NCI-H748 treated with DMSO at 0.1 percent for 48 hours (cell line): ENCODE results near the gene RAD51B.

Experiments used
- DNase-seq: peaks from one replicate; lab custom pipeline; 2025; lab: John Stamatoyannopoulos, UW

RAD51B gene

DNA sequence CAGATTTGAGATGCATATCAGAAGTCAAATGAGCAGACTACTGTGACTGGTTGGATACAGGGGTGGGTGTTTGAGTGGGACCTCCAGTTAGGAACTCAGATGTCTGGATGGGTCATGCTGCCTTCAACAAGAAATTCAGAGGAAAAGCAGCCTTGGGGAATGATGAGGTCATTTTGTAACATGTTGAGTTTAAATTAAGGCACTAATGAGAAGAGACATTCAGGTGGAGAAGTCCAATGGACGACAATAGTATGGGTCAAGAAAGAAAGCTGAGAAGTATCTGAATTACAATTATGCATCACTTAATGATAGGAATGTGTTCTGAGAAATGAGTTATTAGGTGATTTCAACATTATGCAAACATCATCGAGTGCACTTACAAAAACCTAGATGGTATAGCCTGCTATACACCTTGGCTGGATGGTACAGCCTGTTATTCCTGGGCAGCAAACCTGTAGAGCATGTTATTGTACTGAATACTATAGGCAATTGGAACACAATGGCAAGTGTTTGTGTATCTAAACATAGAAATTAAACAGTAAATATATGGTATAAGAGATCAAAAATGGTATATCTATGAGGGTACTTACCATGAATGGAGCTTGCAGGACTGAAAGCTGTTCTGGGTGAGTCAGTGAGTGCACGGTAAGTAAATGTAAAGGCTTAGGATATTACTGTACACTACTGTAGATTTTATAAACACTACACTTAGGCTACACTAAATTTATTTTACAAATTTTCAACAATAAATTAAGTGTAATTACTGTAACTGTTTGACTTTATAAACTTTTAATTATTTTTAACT lies 414.7 kb downstream of the RAD51B start:
- peak; percentile 85 for DNase-seq

DNA sequence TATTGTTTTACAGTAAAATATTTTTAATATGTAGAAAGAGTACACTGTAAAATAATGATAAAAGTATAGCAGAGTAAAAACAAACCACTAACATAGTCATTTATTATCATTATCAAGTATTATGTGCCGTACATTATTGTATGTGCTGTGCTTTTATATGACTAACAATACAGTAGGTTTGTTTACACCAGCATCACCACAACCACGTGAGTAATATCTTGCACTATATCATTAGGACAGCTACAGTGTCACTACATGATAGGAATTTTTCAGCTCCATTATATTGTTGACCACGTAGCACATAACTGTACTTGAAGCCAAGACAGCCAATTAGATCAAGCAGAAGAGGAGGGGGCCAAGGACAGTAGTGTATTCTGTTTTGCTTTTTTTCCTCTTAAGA lies 415.4 kb downstream of the RAD51B start:
- no peak for DNase-seq

DNA sequence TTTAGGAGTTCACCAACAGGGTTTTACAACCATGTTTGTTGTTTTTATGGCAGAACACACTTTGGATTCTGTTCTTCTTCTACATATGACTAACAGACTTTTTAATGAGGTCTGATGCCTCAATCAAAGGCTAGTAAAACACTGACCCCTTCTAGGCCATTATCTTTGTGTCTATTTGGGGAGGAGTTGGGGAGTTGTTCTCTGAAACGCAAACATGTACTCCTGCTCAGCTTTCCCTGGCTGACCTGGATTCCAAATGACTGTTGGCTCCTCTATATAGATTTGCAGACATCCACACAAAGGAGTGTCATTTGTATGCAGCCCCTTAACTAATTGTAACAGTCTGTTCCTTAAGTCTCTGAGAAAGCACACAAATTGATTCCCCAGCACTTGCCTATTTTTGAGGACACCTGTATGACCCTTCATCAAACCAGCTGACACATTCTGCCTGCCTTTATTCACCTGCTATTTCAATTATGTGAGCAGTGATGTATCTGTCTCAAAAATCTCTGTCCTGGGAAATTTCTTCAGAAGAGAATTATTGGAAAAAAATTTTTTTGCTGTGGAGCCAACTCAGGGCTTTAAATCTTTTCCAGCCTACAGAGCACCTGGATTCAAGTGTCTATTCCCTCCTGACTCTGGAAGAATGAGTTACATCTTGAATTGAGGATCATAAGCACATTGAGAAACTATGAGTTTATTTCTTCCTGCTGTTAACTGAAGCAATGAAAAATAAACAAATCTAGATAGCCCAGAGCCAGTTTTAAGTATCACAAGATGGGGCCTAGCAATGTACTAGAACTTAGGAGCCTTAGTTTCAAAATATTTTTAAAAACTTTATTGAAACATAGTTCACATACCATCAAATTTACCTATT lies 417.2 kb downstream of the RAD51B start:
- DNase-seq, result no peak

DNA sequence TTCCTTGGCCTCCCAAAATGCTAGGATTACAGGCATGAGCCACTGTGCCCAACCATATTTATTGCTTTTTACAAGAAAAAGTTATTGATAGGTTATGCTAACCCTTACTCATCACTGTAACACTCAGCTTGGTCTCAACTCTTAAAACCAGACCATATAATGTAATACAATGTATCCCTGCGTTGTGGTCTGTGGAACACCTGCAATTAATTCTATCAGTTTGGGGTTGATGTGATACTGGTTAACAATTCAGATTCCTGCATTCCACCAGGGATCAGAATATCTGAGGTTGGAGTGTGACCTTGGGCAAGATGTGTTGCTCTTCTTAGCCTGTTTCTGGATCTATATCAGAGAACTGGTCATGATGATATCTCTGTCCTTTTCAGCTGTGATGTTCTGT lies 419.0 kb downstream of the RAD51B start:
- no peak for DNase-seq

- DNase-seq, result no peak
Observed at GRCh38 chr14:68238976-68239375, 419.4 kb downstream of the RAD51B start.

DNA sequence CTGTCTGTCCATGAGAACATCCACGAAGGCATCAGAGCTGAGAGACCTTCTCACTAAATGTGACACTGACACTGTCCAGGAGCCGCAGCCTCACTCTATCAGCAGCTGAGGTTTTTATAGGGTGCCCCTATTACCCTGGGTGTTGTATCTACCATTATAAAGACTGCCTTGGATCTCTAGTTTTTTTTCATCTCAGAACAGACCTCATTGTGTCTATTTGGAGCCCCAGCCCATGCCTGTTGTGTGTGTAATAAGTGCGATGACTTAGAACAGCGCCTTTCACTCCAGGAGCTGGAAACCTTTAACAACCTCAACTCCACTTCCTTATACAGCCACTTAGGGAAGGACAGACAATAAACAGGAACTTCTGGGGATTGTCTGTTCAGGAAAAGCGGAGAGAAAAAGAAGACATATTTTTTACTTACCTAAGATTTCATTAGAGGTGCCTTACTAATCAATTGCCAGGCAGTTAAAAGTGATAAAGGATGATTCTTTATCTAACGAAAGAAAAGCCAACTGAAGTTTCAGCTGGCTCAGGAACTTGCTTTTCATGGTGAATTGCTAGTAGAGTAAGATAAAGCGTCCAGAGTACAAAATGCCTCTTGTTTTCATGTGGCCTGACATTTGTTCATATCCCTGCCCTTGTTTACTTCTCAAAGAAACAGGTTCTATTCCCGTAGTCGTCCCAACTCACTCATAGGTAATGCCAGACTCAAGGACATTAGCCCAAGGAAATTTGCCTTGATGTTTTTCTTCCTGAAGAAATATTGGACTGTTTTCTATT lies 420.6 kb downstream of the RAD51B start:
- DNase-seq, result no peak

DNA sequence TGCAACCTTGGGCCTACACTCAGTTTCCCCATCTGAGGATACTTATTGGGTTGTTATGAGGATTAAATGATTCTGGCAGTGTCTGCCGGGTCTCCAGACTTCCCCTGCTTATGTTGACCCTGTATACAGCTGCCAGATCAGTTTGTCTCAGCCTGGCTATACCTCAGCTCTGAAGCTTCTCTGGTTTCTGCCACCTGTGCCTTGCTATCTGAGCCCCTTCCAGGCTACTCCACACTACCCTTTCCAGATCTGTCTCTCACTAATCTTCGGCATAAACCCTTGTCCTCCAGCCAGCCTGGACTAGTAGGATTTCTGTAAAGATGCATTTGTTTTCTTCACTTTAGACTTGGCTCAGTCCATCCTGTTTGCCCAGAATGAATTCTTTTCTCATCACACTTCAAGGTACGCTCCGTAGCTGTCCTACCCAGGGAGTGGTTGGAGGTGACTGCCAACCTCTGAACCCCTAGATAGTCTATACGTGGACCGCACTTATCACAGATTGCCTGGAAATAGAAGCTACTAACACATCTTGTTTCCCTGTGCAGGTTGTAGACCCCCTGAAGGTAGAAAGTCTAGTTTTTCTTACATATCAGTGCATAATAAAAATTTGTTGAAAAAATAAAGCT lies 422.4 kb downstream of the RAD51B start:
- no peak for DNase-seq

DNA sequence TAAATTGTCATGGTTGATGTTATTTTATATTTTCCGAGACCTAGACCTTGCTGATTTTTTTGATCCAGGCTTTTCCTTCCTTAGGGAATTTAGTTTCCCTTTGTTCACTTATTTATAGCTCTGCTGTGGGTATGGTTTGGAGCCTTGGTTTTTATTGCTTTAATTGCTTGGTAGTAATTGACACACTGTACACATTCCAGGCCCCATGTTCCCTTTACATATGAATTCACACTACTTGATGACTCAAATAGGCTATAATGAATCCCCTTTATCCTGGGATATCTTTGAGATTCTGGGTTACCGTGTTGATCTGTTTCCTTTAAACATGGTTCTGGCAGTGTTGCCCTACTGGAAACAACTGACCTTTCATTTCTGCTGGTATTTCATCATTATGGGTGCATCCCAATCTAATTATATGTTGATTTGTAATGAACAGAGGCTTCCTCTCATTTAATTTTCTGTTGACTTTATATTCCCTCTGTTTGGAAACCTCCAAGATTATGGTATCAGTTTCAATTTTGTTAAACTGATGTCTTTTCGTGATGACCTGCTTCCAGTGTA lies 424.0 kb downstream of the RAD51B start:
- peak; percentile 16 for DNase-seq

DNA sequence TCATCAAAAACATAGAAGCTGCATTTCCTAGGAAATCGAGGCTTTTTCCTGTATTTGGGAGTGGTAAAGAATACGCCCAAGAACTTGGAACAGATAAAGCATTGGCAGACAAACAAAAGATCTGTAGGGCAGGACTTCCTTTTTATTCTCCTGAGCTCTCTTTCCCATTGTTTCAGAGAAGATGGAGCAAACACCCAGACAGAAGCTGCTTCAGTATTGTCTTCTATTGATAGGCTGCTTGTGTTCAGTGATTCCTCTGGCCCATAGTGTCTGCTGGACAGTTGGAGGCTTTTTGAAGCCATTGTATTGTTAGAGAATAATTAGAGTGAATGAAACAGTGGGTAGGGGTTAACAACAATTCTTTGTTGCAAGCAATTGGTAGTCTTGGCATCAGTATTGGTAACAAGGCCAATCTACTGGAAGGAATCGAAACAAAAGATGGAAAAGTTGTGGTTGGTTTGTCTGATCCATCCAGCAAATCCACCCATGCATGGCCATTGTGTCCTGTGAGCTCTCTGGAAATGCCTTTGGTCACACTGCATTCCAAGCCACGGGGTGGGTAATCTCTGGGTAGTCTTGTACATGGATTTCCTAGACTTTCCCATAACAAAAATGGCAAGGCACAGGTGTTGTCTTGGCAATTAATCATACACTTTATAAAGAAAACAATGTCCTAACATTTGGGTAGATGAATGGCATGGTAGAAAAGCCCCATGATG lies 424.8 kb downstream of the RAD51B start:
- no peak for DNase-seq

- no peak for DNase-seq
Observed at GRCh38 chr14:68245146-68246073, 425.8 kb downstream of the RAD51B start.

DNA sequence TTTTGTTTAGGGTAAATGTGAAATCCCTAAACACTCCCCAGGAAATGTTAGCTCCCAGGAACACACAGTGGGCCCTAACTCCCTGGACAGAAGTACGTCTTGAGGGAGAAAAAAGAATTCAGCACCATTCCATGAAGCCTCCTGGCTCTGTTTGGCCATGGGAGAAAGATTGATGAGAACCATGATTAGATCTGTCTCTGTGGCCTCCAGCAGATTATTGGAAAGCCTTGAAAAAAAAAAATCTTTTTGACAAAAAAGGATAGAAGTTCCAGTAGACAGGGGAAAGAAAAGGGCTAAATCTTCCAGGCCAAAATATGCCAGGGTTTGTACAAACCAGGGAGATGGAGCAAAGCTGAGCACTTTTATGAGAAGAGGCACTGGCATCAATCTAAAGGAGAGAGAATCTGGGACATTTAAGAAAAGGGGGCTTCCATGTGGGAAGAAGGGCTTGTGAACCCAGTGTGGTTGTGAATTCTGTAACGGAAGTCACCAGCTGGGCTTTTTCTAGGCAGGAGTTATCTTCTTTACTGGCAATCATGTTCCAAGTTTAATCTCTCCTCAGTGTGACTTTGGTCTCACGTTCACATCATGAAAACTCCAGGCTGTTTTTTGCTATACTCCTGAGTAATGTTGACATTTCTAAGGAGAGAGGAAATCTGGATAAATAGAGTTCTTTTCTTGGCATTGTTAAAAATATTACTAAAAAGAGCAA lies 426.7 kb downstream of the RAD51B start:
- DNase-seq, result no peak

DNA sequence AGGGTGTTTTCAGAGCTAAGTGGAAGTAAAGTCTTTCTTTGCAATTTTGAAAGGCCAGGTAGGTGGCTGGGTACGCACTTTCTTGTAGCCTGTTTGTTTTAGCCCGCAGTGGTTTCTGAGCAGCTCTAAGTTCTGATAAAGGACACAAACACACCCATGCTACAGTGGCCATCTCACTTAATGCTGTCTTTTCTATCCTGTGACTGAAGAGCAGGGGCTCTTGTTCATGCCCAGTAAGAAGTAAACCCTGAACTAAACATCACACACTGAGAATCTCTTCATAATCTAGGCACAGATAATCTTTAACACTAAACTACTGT lies 427.2 kb downstream of the RAD51B start:
- no peak for DNase-seq

DNA sequence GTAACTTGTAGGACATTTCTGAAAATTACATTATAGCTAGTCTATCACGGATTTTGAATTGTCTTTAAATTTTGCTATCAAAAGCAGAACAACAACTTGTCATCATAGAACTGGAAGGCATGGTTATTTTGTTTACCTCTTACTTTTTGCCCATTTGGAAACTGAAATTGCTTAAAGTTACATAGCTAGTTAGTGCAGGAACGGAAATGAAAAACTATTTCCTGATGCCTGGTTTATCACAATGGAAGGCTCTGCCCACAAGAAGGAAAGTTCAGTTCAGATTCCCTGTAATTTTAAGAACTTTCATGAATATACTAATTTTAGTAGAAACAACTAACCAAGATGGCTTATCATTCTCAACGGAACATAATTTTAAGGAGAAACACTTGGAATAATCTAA lies 427.7 kb downstream of the RAD51B start:
- DNase-seq, result no peak

- no peak for DNase-seq
Observed at GRCh38 chr14:68247676-68248268, 428.2 kb downstream of the RAD51B start.

GRCh38 chr14:68248481-68249255 lies 429.1 kb downstream of the RAD51B start:
- DNase-seq, result peak; percentile 38

DNA sequence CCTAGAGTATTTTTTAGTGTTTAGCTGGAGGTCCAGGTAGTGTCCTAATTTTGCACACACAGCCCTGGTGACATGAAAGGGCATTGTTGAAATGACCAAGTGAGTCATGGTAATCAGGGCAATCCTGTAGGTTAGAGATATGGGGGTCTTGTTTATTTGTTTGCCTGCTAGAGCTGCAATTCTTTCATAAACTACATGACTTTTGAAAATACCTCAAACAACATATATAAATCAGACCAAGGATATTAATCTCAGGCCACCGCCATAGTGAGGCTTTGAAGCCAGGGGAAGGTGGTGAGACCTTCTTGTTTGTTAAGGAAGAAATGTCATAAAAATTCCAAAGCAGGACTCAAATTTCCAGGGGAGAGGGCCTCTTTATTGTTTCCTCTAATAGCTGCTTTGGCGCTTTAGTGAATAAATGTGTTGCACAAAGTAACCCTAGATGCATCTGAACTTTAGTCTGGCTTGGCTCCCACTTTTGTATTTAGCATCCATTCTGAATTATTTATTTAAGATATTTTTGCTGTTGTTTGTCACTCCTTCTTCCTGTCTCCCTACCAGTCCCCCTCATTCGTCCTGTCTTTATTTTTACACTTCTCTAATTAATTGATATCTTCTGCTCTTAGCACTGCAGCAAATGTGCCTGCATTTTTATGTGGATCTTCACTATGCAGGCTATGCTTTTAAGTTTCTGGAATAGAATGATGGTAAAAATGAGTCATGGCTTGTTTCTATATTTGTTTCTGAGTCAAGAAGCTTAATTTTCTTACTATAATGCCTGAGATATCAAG lies 430.3 kb downstream of the RAD51B start:
- DNase-seq, result no peak
